ENCODE measurements around the gene HPS1.

GRCh38 chr10:98420786-98421185 lies 25.9 kb downstream of the HPS1 start:
- TF ChIP-seq ETS1 (IDR thresholded peaks at IDR 0.05) = no peak
- TF ChIP-seq EZH2phosphoT487 (IDR thresholded peaks at IDR 0.05; ENCODE audit: unreplicated experiment) = no peak
- TF ChIP-seq CTCF (conservative IDR thresholded peaks at IDR 0.05; ENCODE audit: low read depth in 2 of 2) = no peak
- TF ChIP-seq ZNF462 (CRISPR knock-in tag; IDR thresholded peaks at IDR 0.05) = no peak
- TF ChIP-seq POLR2AphosphoS5 (IDR thresholded peaks at IDR 0.05; ENCODE audit: low read depth) = no peak
- TF ChIP-seq EZH2 (IDR thresholded peaks at IDR 0.05; ENCODE audit: low read depth, unreplicated experiment) = no peak
- no peak for TF ChIP-seq CREB1 (CRISPR knock-in tag; IDR thresholded peaks at IDR 0.05; ENCODE audit: low read depth)
- TF ChIP-seq REST (IDR thresholded peaks at IDR 0.05; ENCODE audit: unreplicated experiment) = no peak
- no peak for TF ChIP-seq ZNF331 (CRISPR knock-in tag; IDR thresholded peaks at IDR 0.05; ENCODE audit: low read depth)
- TF ChIP-seq NANOG (IDR thresholded peaks at IDR 0.05; ENCODE audit: borderline replicate concordance) = no peak
- no peak for TF ChIP-seq STAT1 (IDR thresholded peaks at IDR 0.05; ENCODE audit: unreplicated experiment)
